Measurements from ENCODE around the gene ZFP92.
A peak's percentile ranks its signal among the peaks of the same experiment; 100 is the strongest.

Gene ZFP92

DNA sequence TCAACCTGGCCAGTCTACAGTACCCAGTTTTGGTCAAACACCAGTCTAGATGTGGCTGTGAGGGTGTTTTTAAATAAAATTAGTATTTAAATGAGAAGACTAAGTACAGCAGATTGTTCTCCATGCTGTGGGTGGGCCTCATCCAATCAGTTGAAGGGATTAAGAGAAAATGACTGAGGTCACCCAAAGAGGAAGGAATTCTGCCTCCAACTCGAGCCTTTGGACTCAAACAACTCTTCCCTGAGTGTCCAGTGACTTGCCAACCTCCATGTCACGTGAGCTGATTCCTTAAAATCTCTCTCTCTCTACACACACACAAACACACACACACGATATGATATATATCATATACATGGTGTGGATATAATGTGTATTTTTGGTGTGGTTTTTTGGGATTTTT lies 24.6 kb downstream of the ZFP92 start:
- Histone ChIP-seq H3K4me3 (ENCODE audit: low read depth, low read length) (no peak overlapping the region), H3K4me1 (no peaks in the 10 kb centered on the region), H3K9me3 (no peaks in the 10 kb centered on the region), H3K36me3 (no peaks in the 10 kb centered on the region), H3K27me3 (no peaks in the 10 kb centered on the region)
- no peak for DNase-seq
- TF ChIP-seq, protein P1, sequence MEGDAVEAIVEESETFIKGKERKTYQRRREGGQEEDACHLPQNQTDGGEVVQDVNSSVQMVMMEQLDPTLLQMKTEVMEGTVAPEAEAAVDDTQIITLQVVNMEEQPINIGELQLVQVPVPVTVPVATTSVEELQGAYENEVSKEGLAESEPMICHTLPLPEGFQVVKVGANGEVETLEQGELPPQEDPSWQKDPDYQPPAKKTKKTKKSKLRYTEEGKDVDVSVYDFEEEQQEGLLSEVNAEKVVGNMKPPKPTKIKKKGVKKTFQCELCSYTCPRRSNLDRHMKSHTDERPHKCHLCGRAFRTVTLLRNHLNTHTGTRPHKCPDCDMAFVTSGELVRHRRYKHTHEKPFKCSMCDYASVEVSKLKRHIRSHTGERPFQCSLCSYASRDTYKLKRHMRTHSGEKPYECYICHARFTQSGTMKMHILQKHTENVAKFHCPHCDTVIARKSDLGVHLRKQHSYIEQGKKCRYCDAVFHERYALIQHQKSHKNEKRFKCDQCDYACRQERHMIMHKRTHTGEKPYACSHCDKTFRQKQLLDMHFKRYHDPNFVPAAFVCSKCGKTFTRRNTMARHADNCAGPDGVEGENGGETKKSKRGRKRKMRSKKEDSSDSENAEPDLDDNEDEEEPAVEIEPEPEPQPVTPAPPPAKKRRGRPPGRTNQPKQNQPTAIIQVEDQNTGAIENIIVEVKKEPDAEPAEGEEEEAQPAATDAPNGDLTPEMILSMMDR (IDR thresholded peaks at IDR 0.05; ENCODE audit: low read depth, low read length): no peak

DNA sequence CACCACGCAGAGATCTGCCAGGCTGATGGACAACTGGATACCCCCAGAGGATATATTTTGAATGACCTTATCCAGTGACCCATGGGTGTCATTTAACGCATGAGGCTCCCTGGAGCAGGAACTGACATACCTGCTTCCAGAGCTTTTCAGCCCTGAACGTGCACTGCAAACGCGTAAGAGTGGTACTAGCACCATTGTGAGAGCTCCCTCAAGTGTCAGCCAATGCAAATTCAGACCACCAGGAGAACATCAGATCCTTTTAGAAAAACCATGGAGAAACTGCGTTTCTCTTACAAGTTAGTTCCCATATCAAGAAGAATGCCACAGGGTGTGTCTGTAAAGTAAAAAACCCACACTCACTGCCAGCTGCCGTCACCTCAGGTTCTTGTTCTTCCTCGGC lies 27.3 kb downstream of the ZFP92 start:
- no peak for DNase-seq

DNA sequence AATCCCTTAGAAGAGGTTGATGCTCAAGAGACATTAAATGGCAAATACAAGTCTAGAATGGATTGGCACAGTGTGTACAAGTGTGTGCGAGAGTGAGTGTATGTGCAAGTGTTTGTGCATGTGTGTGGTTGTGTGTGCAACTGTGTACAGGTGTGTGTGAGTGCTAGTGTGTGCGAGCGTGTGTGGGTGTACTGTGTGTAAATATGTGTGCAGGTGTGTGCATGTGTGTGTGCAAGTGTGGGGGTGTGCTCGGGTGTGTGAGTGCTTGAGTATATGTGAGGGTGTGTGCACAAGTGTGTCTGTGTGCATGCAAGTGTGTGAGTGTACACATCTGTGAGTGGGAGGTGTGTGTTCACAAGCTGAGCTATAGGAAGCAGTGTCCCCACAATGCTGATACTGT lies 28.7 kb downstream of the ZFP92 start:
- no peak for DNase-seq
- TF ChIP-seq, protein P1 (IDR thresholded peaks at IDR 0.05; ENCODE audit: low read depth, low read length): no peak
- Histone ChIP-seq H3K4me3 (ENCODE audit: low read depth, low read length) (no peak overlapping the region), H3K36me3 (no peaks in the 10 kb centered on the region), H3K27me3 (no peaks in the 10 kb centered on the region), H3K9me3 (no peaks in the 10 kb centered on the region), H3K4me1 (no peaks in the 10 kb centered on the region)

More for the DNA sequence above, 27.3 kb downstream of the ZFP92 start:
- Histone ChIP-seq H3K36me3 (no peaks in the 10 kb centered on the region), H3K4me1 (no peaks in the 10 kb centered on the region), H3K9me3 (no peaks in the 10 kb centered on the region), H3K27me3 (no peaks in the 10 kb centered on the region), H3K4me3 (ENCODE audit: low read depth, low read length) (no peak overlapping the region)
- TF ChIP-seq, protein P1 (IDR thresholded peaks at IDR 0.05; ENCODE audit: low read depth, low read length): peak; percentile 55

DNA sequence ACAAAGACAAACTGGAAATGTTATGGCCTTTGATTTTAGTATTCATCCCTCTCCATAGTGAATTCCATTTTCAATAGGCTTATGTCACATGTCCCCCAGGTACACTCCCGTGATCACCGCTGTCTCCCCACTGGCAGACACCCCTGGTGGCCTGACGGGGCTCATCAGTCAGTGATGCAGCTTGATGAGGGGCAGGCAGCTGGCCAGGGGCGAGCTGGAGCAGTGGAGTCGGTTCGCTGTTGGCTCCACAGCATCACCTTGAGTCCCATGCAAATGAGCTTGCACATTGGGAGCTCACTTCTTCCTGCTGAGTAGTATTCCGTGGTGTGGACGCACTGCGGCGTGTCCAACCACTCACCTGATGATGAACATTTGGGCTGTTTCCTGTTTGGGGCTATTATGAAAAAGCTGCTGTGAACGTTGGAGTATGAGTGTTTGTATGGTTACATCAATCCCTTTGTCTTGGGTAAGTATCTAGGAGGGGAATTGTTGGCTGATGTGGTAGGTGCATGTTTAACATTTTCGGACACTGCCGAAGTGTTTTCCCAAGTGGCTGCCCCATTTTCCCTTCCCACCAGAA lies 29.4 kb downstream of the ZFP92 start:
- no peaks in the 10 kb centered on the region for H3K9me3 ChIP-seq
- no peaks in the 10 kb centered on the region for H3K27me3 ChIP-seq
- TF ChIP-seq, protein P1 (IDR thresholded peaks at IDR 0.05; ENCODE audit: low read depth, low read length): no peak
- no peak for DNase-seq
- no peaks in the 10 kb centered on the region for H3K36me3 ChIP-seq
- no peak overlapping the region for H3K4me3 ChIP-seq (ENCODE audit: low read depth, low read length)
- no peaks in the 10 kb centered on the region for H3K4me1 ChIP-seq

DNA sequence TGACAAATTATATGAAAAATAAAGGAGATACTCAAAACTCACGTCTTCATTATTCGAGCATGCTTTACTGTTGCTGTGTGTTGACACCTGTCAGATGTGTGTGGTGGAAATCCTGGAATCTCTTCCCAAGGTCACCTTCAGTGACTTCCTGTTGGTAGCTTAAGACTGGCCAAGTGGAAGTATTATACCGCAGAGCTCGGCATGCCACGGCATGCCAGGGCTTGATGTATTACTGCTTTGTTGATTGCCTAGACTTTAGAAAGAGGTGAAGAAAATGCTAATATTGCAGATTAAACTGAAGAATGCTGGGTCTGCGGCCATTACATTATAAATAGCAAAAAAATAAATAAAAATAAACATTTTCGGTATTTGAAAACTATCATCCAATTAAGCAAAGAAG lies 30.0 kb downstream of the ZFP92 start:
- TF ChIP-seq, protein P1 (IDR thresholded peaks at IDR 0.05; ENCODE audit: low read depth, low read length): no peak
- Histone ChIP-seq H3K36me3 (no peaks in the 10 kb centered on the region), H3K27me3 (no peaks in the 10 kb centered on the region), H3K9me3 (no peaks in the 10 kb centered on the region), H3K4me3 (ENCODE audit: low read depth, low read length) (no peak overlapping the region), H3K4me1 (no peaks in the 10 kb centered on the region)
- DNase-seq: no peak

DNA sequence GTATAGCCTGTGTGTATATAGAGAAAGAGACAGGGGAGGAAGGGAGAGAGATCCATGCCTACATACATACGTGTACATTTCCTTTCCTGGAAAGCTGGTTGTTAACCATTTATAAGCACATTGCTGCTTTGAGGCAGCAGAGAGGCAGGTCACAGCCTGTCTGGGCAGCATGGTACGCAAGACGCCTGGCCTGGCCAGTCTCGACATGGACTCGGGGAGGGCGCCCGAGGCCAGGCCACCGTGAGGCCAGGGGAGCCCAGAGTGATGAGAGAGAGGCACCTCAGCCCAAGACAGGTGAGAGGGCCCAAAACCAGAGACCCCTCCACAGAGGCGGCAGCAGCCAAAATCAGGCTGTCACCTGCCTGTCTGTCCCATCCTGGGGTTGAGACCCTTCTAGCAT lies 30.7 kb downstream of the ZFP92 start:
- no peaks in the 10 kb centered on the region for H3K9me3 ChIP-seq
- H3K36me3 ChIP-seq: no peaks in the 10 kb centered on the region
- TF ChIP-seq, protein P1 (IDR thresholded peaks at IDR 0.05; ENCODE audit: low read depth, low read length): no peak
- no peaks in the 10 kb centered on the region for H3K27me3 ChIP-seq
- no peak overlapping the region for H3K4me3 ChIP-seq (ENCODE audit: low read depth, low read length)
- no peaks in the 10 kb centered on the region for H3K4me1 ChIP-seq
- DNase-seq: no peak

Measured in BE2C (cell line).